Measurements from ENCODE around the gene INSC. TPM values are rescaled to one million over a fixed set of nuclear protein-coding genes. Genes with fewer than 3 reads are reported as not detected.

INSC gene
- total RNA-seq, 2 experiments from 2014 or later = not detected

GRCh38 chr11:15091625-15092024, 23.1 kb upstream of the INSC start:
- Mint-ChIP-seq H3K4me3 (no peak overlapping the region), H3K27me3 (peaks cover 46% of the 10 kb centered on the region), H3K36me3 (ENCODE audit: low read depth) (no peaks in the 10 kb centered on the region), H3K9me3 (peaks cover 2% of the 10 kb centered on the region), H3K4me1 (ENCODE audit: low read depth) (no peaks in the 10 kb centered on the region), H3K27ac (no peak overlapping the region)
- H3K27ac ChIP-seq (ENCODE audit: low read depth in 1 of 2, low read length in 2 of 2) = no peak overlapping the region
- ChIA-PET CTCF (interaction anchor here (2.5 kb wide), 1 partner anchor 9 kb away, joined by 9 read pairs; no protein-coding TSS in a partner anchor), POLR2A (no interaction called here)
- H3K36me3 ChIP-seq (ENCODE audit: insufficient read depth, low read length) = no peaks in the 10 kb centered on the region
- no peaks in the 10 kb centered on the region for H3K9me3 ChIP-seq (ENCODE audit: control insufficient read depth in 1 of 2, insufficient read depth in 1 of 2, low read length in 2 of 2)
- ATAC-seq (ENCODE audit: poor library complexity) (no peak), DNase-seq (no peak)
- H3K27me3 ChIP-seq (ENCODE audit: control insufficient read depth in 1 of 2, insufficient read depth in 2 of 2, low read length in 2 of 2) = peaks cover 0 to 3% of the 10 kb centered on the region in 2 experiments
- no peaks in the 10 kb centered on the region for H3K4me1 ChIP-seq (ENCODE audit: insufficient read depth, low read length)
- H3K4me3 ChIP-seq (ENCODE audit: low read length) = no peak overlapping the region
- intact Hi-C loops (cut with DNase I, micrococcal nuclease) = no loop called here
- TF ChIP-seq, protein P1, sequence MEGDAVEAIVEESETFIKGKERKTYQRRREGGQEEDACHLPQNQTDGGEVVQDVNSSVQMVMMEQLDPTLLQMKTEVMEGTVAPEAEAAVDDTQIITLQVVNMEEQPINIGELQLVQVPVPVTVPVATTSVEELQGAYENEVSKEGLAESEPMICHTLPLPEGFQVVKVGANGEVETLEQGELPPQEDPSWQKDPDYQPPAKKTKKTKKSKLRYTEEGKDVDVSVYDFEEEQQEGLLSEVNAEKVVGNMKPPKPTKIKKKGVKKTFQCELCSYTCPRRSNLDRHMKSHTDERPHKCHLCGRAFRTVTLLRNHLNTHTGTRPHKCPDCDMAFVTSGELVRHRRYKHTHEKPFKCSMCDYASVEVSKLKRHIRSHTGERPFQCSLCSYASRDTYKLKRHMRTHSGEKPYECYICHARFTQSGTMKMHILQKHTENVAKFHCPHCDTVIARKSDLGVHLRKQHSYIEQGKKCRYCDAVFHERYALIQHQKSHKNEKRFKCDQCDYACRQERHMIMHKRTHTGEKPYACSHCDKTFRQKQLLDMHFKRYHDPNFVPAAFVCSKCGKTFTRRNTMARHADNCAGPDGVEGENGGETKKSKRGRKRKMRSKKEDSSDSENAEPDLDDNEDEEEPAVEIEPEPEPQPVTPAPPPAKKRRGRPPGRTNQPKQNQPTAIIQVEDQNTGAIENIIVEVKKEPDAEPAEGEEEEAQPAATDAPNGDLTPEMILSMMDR (IDR thresholded peaks at IDR 0.05) = no peak

GRCh38 chr11:15093432-15093831, 21.3 kb upstream of the INSC start:
- no peaks in the 10 kb centered on the region for H3K4me1 Mint-ChIP-seq (ENCODE audit: low read depth)
- no peak overlapping the region for H3K4me3 ChIP-seq (ENCODE audit: low read length)
- intact Hi-C loops (cut with DNase I, micrococcal nuclease) = no loop called here
- H3K36me3 Mint-ChIP-seq (ENCODE audit: low read depth) = no peaks in the 10 kb centered on the region
- ChIA-PET POLR2A (no interaction called here), CTCF (interaction anchor here (0.5 kb wide), 1 partner anchor 1474 kb away, joined by 3 read pairs; no protein-coding TSS in a partner anchor)
- H3K27me3 ChIP-seq (ENCODE audit: control insufficient read depth in 1 of 2, insufficient read depth in 2 of 2, low read length in 2 of 2) = peaks cover 4 to 11% of the 10 kb centered on the region in 2 experiments
- H3K27me3 Mint-ChIP-seq = peaks cover 50% of the 10 kb centered on the region
- H3K36me3 ChIP-seq (ENCODE audit: insufficient read depth, low read length) = no peaks in the 10 kb centered on the region
- H3K27ac ChIP-seq (ENCODE audit: low read depth in 1 of 2, low read length in 2 of 2) = no peak overlapping the region
- TF ChIP-seq, protein P1 (IDR thresholded peaks at IDR 0.05) = no peak
- DNase-seq (no peak), ATAC-seq (ENCODE audit: poor library complexity) (no peak)
- no peak overlapping the region for H3K4me3 Mint-ChIP-seq
- H3K27ac Mint-ChIP-seq = no peak overlapping the region
- no peaks in the 10 kb centered on the region for H3K4me1 ChIP-seq (ENCODE audit: insufficient read depth, low read length)
- H3K9me3 Mint-ChIP-seq = no peaks in the 10 kb centered on the region
- H3K9me3 ChIP-seq (ENCODE audit: control insufficient read depth in 1 of 2, insufficient read depth in 1 of 2, low read length in 2 of 2) = no peaks in the 10 kb centered on the region

- Mint-ChIP-seq H3K27ac (no peak overlapping the region), H3K36me3 (ENCODE audit: low read depth) (no peaks in the 10 kb centered on the region), H3K27me3 (peaks cover 60% of the 10 kb centered on the region), H3K4me1 (ENCODE audit: low read depth) (no peaks in the 10 kb centered on the region), H3K4me3 (no peak overlapping the region), H3K9me3 (no peaks in the 10 kb centered on the region)
- no peak for ATAC-seq (ENCODE audit: poor library complexity)
- CTCF ChIA-PET = no interaction called here
- intact Hi-C loops (cut with DNase I, micrococcal nuclease) = no loop called here
- POLR2A ChIA-PET = no interaction called here
- Histone ChIP-seq H3K27ac (ENCODE audit: low read depth in 1 of 2, low read length in 2 of 2) (no peak overlapping the region), H3K27me3 (ENCODE audit: control insufficient read depth in 1 of 2, insufficient read depth in 2 of 2, low read length in 2 of 2) (peaks cover 4 to 13% of the 10 kb centered on the region in 2 experiments), H3K9me3 (ENCODE audit: control insufficient read depth in 1 of 2, insufficient read depth in 1 of 2, low read length in 2 of 2) (no peaks in the 10 kb centered on the region), H3K4me3 (ENCODE audit: low read length) (no peak overlapping the region), H3K4me1 (ENCODE audit: insufficient read depth, low read length) (no peaks in the 10 kb centered on the region), H3K36me3 (ENCODE audit: insufficient read depth, low read length) (no peaks in the 10 kb centered on the region)
- TF ChIP-seq, protein P1 (IDR thresholded peaks at IDR 0.05) = no peak
- DNase-seq = no peak
Measured at GRCh38 chr11:15095736-15096228, 18.9 kb upstream of the INSC start.
